HEK293 (cell line): Measurements from ENCODE around the gene TRAPPC12.
"Not testable (repeated sequence)": the region's sequence is repeated elsewhere in the genome, so short reads cannot be mapped to it uniquely, and the experiment has no call there.

ENCODE experiments used
- CTCF ChIA-PET: fragments of 350-600 bp; formaldehyde crosslinking; extraction: SDS; loops from one replicate; lab custom pipeline; 2021; ENCODE audit warnings: antibody characterized with exemption; lab: Yijun Ruan, JAX
- POLR2A ChIA-PET: fragments of 300-600 bp; formaldehyde crosslinking; extraction: SDS; loops from one replicate; lab custom pipeline; 2020; ENCODE audit warnings: antibody characterized with exemption, inconsistent platforms; lab: Yijun Ruan, JAX
- H3K27ac ChIP-seq: fragments of 200-500 bp; sonication (Bioruptor generic); 2 replicates; pipeline ENCODE4 v1.5.1; 2014; ENCODE audit warnings: low read depth, low read length, control low read depth, inconsistent platforms; ENCODE audit errors: extremely low read depth
- H3K36me3 ChIP-seq, 2 experiments: fragments of 200-500 bp in 1 of 2; sonication (Bioruptor generic) in 1 of 2; 1 replicate in 1 of 2; 2 replicates in 1 of 2; pipeline ENCODE4 v1.5.1; 2014 to 2017; ENCODE audit warnings: inconsistent platforms in 2 of 2, low read length in 2 of 2; ENCODE audit not compliant: control insufficient read depth in 2 of 2, insufficient read depth in 1 of 2
- H3K4me1 ChIP-seq: fragments of 200-500 bp; sonication (Bioruptor generic); 2 replicates; pipeline ENCODE4 v1.5.1; 2014; ENCODE audit warnings: mild to moderate bottlenecking, low read length, inconsistent platforms; ENCODE audit not compliant: control insufficient read depth, insufficient read depth
- H3K4me3 ChIP-seq: 2 replicates; pipeline ENCODE4 v1.5.1; 2011; ENCODE audit warnings: low read depth, mild to moderate bottlenecking, control low read depth, low read length, moderate library complexity
- H3K9me3 ChIP-seq: fragments of 200-500 bp; sonication (Bioruptor generic); 2 replicates; pipeline ENCODE4 v1.5.1; 2014; ENCODE audit warnings: low read depth, low read length, inconsistent platforms; ENCODE audit not compliant: control insufficient read depth, insufficient read depth
- IKZF3 ChIP-seq: fragments of 450-650 bp; IDR thresholded peaks from 2 replicates; pipeline ENCODE4 v1.5.0; 2018; ENCODE audit warnings: missing biosample characterization, mild to moderate bottlenecking, missing genetic modification characterization, moderate library complexity
- ZBTB1 ChIP-seq: fragments of 450-650 bp; formaldehyde crosslinking; IDR thresholded peaks from 2 replicates; pipeline ENCODE4 v1.5.1; 2016; ENCODE audit warnings: missing biosample characterization, missing genetic modification characterization
- ZBTB21 ChIP-seq: fragments of 450-650 bp; formaldehyde crosslinking; IDR thresholded peaks from 2 replicates; pipeline ENCODE4 v1.5.1; 2017; ENCODE audit warnings: missing biosample characterization, missing genetic modification characterization
- ZIC2 ChIP-seq: fragments of 450-650 bp; formaldehyde crosslinking; IDR thresholded peaks from 2 replicates; pipeline ENCODE4 v1.5.1; 2016; ENCODE audit warnings: missing biosample characterization, missing genetic modification characterization
- ZNF114 ChIP-seq: fragments of 450-650 bp; formaldehyde crosslinking; IDR thresholded peaks from 2 replicates; pipeline ENCODE4 v1.5.0; 2017; ENCODE audit warnings: missing biosample characterization, missing genetic modification characterization
- ZNF132 ChIP-seq: fragments of 450-650 bp; formaldehyde crosslinking; IDR thresholded peaks from 2 replicates; pipeline ENCODE4 v1.5.1; 2017; ENCODE audit warnings: missing biosample characterization, missing genetic modification characterization, borderline replicate concordance
- ZNF140 ChIP-seq: fragments of 450-650 bp; formaldehyde crosslinking; IDR thresholded peaks from 2 replicates; pipeline ENCODE4 v1.5.1; 2016; ENCODE audit warnings: missing biosample characterization, missing genetic modification characterization
- ZNF266 ChIP-seq: fragments of 450-650 bp; formaldehyde crosslinking; IDR thresholded peaks from 2 replicates; pipeline ENCODE4 v1.5.1; 2016; ENCODE audit warnings: missing biosample characterization, missing genetic modification characterization, low read depth
- ZNF354C ChIP-seq: fragments of 450-650 bp; formaldehyde crosslinking; IDR thresholded peaks from 2 replicates; pipeline ENCODE4 v1.5.1; 2016; ENCODE audit warnings: missing biosample characterization, missing genetic modification characterization, low read depth, borderline replicate concordance
- ZNF514 ChIP-seq: fragments of 450-650 bp; formaldehyde crosslinking; IDR thresholded peaks from 2 replicates; pipeline ENCODE4 v1.5.1; 2016; ENCODE audit warnings: missing biosample characterization, missing genetic modification characterization
- ZNF639 ChIP-seq: fragments of 450-650 bp; formaldehyde crosslinking; IDR thresholded peaks from 2 replicates; pipeline ENCODE4 v1.5.1; 2016; ENCODE audit warnings: missing biosample characterization, missing genetic modification characterization
- ZNF660 ChIP-seq: fragments of 450-650 bp; IDR thresholded peaks from 2 replicates; pipeline ENCODE4 v1.5.1; 2018; ENCODE audit warnings: missing biosample characterization, mild to moderate bottlenecking, missing genetic modification characterization
- ZNF768 ChIP-seq: fragments of 450-650 bp; formaldehyde crosslinking; IDR thresholded peaks from 2 replicates; pipeline ENCODE4 v1.5.1; 2018; ENCODE audit warnings: missing biosample characterization, mild to moderate bottlenecking, missing genetic modification characterization
- ZXDB ChIP-seq: fragments of 450-650 bp; formaldehyde crosslinking; IDR thresholded peaks from 2 replicates; pipeline ENCODE4 v1.5.1; 2016; ENCODE audit warnings: missing biosample characterization, missing genetic modification characterization
- TF ChIP-seq, protein P1 (sequence below): fragments of 450-650 bp; formaldehyde crosslinking; IDR thresholded peaks from 2 replicates; pipeline ENCODE4 v1.5.1; 2016; ENCODE audit warnings: missing biosample characterization, missing genetic modification characterization
- TF ChIP-seq, protein P2 (sequence below): fragments of 450-650 bp; formaldehyde crosslinking; conservative IDR thresholded peaks from 2 replicates; pipeline ENCODE4 v1.5.1; 2016; ENCODE audit warnings: low read depth, missing biosample characterization, missing genetic modification characterization
- TF ChIP-seq, protein P3 (sequence below): fragments of 450-650 bp; formaldehyde crosslinking; IDR thresholded peaks from 2 replicates; pipeline ENCODE4 v1.5.1; 2016; ENCODE audit warnings: missing biosample characterization, missing genetic modification characterization

The TRAPPC12 gene

DNA sequence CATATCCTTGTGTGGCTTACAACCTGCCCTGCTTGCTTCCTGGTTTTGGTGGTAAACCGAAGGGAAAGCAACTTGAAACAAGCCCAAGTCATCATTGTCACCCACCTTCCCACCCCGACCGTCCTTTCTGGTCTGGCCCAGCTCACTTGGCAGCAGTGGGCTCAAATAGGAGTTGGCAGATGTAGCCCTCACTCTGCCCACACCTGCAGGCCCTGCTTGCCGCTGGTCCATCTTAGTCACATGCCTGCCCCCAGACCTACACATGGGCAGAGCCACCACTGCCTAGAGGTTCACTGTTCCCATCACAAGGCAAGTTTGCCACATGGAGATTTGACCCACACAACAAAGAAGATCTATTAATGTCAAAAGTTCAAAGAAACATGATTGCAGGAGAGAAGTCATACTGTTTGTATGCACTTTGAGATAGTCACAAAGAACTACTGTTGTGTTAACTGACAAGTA is 11.2 kb upstream of the TRAPPC12 start (continued):
- TF ChIP-seq, protein P1, sequence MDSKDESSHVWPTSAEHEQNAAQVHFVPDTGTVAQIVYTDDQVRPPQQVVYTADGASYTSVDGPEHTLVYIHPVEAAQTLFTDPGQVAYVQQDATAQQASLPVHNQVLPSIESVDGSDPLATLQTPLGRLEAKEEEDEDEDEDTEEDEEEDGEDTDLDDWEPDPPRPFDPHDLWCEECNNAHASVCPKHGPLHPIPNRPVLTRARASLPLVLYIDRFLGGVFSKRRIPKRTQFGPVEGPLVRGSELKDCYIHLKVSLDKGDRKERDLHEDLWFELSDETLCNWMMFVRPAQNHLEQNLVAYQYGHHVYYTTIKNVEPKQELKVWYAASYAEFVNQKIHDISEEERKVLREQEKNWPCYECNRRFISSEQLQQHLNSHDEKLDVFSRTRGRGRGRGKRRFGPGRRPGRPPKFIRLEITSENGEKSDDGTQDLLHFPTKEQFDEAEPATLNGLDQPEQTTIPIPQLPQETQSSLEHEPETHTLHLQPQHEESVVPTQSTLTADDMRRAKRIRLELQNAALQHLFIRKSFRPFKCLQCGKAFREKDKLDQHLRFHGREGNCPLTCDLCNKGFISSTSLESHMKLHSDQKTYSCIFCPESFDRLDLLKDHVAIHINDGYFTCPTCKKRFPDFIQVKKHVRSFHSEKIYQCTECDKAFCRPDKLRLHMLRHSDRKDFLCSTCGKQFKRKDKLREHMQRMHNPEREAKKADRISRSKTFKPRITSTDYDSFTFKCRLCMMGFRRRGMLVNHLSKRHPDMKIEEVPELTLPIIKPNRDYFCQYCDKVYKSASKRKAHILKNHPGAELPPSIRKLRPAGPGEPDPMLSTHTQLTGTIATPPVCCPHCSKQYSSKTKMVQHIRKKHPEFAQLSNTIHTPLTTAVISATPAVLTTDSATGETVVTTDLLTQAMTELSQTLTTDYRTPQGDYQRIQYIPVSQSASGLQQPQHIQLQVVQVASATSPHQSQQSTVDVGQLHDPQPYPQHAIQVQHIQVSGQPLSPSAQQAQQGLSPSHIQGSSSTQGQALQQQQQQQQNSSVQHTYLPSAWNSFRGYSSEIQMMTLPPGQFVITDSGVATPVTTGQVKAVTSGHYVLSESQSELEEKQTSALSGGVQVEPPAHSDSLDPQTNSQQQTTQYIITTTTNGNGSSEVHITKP, result no peak
- no peak for TF ChIP-seq ZNF114 (tag by site-specific recombination)
- no peak for TF ChIP-seq ZNF266 (tag by site-specific recombination)
- TF ChIP-seq, protein P2, sequence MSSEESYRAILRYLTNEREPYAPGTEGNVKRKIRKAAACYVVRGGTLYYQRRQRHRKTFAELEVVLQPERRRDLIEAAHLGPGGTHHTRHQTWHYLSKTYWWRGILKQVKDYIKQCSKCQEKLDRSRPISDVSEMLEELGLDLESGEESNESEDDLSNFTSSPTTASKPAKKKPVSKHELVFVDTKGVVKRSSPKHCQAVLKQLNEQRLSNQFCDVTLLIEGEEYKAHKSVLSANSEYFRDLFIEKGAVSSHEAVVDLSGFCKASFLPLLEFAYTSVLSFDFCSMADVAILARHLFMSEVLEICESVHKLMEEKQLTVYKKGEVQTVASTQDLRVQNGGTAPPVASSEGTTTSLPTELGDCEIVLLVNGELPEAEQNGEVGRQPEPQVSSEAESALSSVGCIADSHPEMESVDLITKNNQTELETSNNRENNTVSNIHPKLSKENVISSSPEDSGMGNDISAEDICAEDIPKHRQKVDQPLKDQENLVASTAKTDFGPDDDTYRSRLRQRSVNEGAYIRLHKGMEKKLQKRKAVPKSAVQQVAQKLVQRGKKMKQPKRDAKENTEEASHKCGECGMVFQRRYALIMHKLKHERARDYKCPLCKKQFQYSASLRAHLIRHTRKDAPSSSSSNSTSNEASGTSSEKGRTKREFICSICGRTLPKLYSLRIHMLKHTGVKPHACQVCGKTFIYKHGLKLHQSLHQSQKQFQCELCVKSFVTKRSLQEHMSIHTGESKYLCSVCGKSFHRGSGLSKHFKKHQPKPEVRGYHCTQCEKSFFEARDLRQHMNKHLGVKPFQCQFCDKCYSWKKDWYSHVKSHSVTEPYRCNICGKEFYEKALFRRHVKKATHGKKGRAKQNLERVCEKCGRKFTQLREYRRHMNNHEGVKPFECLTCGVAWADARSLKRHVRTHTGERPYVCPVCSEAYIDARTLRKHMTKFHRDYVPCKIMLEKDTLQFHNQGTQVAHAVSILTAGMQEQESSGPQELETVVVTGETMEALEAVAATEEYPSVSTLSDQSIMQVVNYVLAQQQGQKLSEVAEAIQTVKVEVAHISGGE (tag by site-specific recombination), result no peak

DNA sequence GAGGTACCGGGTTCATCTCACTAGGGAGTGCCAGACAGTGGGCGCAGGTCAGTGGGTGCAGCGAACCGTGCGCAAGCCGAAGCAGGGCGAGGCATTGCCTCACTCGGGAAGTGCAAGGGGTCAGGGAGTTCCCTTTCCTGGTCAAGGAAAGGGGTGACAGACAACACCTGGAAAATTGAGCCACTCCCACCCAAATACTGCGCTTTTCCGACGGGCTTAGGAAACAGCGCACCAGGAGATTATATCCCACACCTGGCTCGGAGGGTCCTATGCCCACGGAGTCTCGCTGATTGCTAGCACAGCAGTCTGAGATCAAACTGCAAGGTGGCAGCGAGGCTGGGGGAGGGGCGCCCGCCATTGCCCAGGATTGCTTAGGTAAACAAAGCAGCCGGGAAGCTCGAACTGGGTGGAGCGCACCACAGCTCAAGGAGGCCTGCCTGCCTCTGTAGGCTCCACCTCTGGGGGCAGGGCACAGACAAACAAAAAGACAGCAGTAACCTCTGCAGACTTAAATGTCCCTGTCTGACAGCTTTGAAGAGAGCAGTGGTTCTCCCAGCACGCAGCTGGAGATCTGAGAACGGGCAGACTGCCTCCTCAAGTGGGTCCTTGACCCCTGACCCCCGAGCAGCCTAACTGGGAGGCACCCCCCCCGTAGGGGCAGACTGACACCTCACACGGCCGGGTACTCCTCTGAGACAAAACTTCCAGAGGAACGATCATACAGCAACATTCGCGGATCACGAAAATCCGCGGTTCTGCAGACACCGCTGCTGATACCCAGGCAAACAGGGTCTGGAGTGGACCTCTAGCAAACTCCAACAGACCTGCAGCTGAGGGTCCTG is 9.9 kb upstream of the TRAPPC12 start:
- H3K36me3 ChIP-seq, H3K4me3 ChIP-seq, H3K4me1 ChIP-seq, POLR2A ChIA-PET, H3K9me3 ChIP-seq, CTCF ChIA-PET, H3K27ac ChIP-seq: not testable (repeated sequence)

DNA sequence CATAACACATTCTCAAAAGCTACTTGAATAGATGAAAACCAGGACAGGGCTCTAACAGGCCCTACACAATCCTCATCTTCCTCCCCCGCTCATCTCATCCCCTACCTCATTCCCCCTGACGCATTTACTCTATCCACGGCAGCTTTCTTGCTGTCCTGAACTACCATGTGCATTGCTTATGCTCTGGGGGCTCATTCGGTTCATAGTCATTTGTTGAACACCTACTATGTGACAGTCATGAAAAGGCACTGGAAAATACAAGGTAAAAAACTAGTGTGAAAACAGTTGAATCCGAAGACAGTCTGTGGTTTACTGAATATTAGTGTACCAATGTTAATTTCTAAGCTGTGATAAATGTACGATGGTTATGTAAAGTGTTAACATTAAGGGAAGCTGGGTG is 2.7 kb upstream of the TRAPPC12 start:
- no peaks in the 10 kb centered on the region for H3K9me3 ChIP-seq
- ChIA-PET CTCF (interaction anchor here (0.7 to 1.1 kb wide), 2 partner anchors 84 to 1158 kb away, joined by 3 read pairs; no protein-coding TSS in a partner anchor), POLR2A (interaction anchor here (0.9 kb wide), 1 partner anchor 54 kb away, joined by 3 read pairs; no protein-coding TSS in a partner anchor)
- H3K36me3 ChIP-seq, result peaks cover 3 to 15% of the 10 kb centered on the region in 2 experiments; a peak in 2 of 3 replicates
- H3K4me1 ChIP-seq, result peaks cover 10% of the 10 kb centered on the region
- no peak overlapping the region for H3K27ac ChIP-seq
- peak overlapping the region; percentile 92 for H3K4me3 ChIP-seq
- TF ChIP-seq ZNF768 (tag by site-specific recombination) (no peak), ZNF660 (no peak), ZNF514 (tag by site-specific recombination) (no peak), IKZF3 (no peak), ZNF354C (tag by site-specific recombination) (no peak)

DNA sequence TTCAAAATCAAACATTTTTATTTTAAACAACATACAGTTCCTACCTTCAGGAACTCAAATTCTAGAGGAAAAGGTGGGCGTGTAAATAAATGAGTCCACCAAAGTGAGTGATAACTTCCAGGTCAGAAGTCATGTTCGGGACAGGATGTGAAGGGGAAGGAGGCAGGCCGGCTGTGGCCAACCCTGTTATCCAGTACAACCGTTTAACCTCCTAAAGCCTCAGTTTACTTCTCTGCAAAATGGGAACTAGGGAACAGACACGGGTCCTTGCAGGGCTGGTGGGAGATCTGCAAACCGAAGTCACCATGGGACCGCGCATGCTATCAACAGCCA is 2.2 kb upstream of the TRAPPC12 start:
- Histone ChIP-seq H3K36me3 (peaks cover 7 to 17% of the 10 kb centered on the region in 2 experiments; a peak in 2 of 3 replicates), H3K4me1 (peaks cover 10% of the 10 kb centered on the region), H3K27ac (peak overlapping the region; percentile 19; the same call in 1 of the 2 replicates), H3K9me3 (no peaks in the 10 kb centered on the region), H3K4me3 (peak overlapping the region; percentile 92)
- ChIA-PET CTCF (interaction anchor here (1.1 kb wide), 1 partner anchor 84 kb away, joined by 3 read pairs; no protein-coding TSS in a partner anchor), POLR2A (interaction anchor here (0.8 to 1.4 kb wide), 6 partner anchors 20 to 181 kb away, joined by 3 to 5 read pairs (median 3); partner anchors contain the start of gene RNASEH1)
- TF ChIP-seq ZXDB (no peak), ZNF140 (tag by site-specific recombination) (no peak), ZNF132 (tag by site-specific recombination) (no peak), ZNF639 (no peak), ZBTB1 (tag by site-specific recombination) (no peak), ZNF354C (tag by site-specific recombination) (no peak), ZIC2 (tag by site-specific recombination) (no peak), ZBTB21 (no peak)
- TF ChIP-seq, protein P3, sequence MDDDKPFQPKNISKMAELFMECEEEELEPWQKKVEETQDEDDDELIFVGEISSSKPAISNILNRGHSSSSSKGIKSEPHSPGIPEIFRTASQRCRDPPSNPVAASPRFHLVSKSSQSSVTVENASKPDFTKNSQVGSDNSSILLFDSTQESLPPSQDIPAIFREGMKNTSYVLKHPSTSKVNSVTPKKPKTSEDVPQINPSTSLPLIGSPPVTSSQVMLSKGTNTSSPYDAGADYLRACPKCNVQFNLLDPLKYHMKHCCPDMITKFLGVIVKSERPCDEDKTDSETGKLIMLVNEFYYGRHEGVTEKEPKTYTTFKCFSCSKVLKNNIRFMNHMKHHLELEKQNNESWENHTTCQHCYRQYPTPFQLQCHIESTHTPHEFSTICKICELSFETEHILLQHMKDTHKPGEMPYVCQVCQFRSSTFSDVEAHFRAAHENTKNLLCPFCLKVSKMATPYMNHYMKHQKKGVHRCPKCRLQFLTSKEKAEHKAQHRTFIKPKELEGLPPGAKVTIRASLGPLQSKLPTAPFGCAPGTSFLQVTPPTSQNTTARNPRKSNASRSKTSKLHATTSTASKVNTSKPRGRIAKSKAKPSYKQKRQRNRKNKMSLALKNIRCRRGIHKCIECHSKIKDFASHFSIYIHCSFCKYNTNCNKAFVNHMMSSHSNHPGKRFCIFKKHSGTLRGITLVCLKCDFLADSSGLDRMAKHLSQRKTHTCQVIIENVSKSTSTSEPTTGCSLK (tag by site-specific recombination), result no peak
